GM18867 (cell line): Measurements from ENCODE around the gene TMC6.

ENCODE experiments used
- ATAC-seq: cut with Tn5 transposase; IDR thresholded peaks from one replicate; pipeline ENCODE4 v1.9.1; 2021; ENCODE audit warnings: mild to moderate bottlenecking, moderate library complexity; ENCODE audit not compliant: unreplicated experiment

TMC6 gene

DNA sequence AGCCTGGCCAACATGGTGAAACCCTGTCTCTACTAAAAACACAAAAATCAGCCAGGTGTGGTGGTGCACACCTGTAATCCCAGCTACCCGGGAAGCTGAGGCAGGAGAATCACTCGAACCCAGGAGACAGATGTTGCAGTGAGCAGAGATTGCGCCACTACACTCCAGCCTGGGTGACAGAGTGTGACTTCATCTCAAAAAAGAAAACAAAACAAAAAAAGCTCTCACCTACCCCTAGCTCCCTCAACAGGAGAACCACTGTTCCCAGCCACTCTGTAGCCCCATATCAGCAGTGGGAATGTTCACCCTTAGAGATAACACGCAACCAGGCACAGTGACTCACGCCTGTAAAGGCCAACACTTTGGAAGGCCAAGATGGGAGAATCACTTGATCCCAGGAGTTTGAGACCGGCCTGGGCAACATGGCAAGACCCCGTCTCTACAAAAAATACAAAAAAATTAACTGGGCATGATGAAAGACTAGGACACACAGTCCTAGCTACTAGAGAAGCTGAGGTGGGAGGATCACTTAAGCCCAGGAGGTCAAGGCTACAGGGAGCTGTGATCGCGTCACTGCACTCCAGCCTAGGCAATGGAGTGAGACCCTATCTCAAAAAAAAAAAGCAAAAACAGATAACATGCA lies 7.4 kb upstream of the TMC6 start:
- no peak for ATAC-seq

DNA sequence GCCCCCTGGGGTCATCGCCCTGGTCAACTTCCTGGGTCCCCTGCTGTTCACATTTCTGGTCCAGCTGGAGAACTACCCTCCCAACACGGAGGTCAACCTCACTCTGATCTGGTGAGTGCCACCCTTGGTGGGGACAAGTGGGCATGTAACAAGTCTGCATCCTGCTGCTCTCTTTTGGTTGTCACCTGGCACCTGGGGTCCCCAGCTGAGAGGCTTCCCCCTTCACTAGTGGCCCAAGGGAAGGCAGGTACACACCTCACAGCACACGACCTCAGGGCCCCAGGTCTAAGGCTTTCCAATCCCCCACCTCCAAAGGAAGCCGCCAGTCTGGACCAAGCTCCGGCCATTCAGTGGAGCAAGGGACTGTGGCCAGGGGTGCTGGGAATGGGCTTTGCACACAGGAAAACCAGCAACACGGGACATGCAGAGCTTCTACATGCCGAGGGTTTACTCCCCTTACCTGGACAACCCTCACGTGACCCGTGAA lies 6.4 kb upstream of the TMC6 start:
- no peak for ATAC-seq

DNA sequence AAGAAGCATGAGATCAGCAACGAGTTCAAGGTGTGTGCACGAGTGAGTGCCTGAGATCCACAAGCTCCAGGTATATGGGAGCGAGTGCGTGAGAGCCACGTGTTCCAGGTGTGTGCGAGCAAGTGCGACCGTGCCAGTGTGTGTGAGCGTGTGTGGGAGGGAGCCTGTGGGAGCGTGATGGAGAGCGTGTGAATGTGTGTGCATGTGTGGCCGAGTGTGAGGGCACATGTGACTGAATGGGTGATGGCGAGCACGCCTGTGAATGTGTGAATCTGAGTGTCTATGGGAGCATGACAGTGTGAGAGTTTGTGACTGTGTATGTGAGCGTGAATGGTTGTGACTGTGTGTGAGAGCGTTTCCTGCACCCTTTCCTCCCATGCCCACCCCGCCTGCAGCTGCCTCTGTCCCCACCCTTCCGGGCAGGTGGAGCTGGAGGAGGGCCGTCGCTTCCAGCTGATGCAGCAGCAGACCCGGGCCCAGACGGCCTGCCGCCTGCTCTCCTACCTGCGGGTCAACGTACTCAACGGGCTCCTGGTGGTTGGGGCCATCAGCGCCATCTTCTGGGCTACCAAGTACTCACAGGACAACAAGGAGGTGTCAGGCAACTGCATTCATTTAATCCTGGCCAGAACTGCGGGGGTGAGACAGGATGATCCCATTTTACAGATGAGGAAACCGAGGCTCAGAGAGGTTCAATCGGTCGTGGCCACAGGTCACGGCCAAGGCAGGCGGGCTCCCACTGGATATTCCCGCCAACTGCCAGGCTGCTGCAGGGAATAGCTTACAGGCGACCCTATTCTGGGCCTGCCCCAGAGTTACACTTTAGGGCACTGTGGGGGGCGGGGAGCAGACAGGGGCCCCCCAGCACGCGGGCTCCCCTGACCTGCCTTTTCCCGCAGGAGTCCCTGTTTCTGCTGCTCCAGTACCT lies 5.7 kb upstream of the TMC6 start:
- ATAC-seq, result no peak

DNA sequence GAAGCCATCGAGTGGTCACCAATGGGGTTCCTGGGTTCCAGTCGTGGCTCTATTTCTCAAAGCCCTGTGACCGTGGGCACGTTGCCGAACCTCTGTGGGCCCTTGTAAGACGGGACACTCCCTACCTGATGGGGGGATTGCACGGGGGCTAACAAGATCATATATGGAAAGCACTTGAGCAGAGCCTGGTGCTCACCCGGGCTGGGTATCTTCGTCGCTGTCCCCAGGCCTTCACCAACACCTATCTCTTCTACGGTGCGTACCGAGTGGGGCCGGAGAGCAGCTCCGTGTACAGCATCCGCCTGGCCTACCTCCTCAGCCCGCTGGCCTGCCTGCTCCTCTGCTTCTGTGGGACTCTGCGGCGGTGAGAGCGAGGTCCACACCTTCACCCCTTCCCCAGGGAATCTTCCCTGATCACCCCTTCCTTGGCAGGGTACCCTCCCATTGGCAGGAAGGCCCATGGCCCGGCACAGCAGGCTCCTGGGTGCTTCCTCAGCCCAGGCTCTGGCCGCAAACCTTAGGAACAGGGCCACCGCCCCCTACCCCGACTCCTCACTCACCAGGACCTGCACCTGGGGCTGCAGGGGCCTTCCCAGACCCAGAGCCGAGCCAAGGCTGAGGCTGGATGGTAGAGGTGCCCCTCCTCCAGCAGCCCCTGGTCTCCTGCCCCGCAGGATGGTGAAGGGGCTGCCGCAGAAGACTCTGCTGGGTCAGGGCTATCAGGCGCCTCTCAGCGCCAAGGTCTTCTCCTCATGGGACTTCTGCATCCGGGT lies 4.8 kb upstream of the TMC6 start:
- no peak for ATAC-seq

DNA sequence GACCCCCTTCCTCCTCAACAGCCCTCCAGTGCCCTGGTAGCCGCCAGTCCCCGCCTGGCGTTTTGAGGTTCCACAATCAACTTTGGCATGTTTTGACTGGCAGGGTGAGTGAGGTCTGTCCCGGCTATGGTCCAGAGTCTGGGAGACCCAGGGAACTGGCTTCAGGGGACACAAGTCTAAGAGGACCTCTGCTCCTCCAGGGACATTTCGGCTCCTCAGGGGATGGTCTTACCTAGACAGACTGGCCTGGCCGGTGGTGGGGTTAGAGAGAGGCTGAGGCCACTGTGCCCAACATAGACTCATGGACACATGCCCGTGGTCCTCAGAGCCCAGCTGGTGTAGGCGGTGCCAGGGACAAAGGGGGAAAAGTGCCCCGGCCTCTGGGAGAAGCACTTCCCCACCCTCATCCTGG lies 4.2 kb upstream of the TMC6 start:
- ATAC-seq, result no peak

DNA sequence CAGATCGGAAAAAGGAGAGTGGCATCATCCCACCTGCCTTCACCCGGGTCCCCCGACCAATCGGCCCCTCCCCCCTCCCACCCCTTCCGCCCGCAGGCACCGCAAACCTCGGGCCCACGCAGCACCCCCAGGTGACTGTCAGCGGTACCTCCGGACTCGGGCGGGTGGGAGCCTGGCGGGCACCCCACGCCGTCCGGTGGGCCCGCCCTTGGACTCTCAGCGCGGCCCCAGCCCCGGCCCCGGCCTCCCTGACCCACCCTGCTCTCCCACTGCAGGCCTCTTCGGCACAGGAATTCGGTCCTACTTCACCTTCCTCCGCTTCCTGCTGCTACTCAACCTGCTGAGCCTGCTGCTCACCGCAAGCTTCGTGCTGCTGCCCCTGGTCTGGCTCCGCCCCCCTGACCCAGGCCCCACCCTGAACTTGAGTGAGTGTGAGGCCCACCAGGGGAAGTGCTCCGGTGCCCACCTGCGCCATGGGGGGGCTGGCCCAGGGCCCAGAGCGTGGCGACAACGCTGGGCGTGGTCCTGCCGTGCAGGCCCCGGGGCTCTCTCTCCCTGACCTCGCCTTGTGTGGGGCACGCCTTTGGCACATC lies 3.6 kb upstream of the TMC6 start:
- ATAC-seq, result peak; percentile 18

DNA sequence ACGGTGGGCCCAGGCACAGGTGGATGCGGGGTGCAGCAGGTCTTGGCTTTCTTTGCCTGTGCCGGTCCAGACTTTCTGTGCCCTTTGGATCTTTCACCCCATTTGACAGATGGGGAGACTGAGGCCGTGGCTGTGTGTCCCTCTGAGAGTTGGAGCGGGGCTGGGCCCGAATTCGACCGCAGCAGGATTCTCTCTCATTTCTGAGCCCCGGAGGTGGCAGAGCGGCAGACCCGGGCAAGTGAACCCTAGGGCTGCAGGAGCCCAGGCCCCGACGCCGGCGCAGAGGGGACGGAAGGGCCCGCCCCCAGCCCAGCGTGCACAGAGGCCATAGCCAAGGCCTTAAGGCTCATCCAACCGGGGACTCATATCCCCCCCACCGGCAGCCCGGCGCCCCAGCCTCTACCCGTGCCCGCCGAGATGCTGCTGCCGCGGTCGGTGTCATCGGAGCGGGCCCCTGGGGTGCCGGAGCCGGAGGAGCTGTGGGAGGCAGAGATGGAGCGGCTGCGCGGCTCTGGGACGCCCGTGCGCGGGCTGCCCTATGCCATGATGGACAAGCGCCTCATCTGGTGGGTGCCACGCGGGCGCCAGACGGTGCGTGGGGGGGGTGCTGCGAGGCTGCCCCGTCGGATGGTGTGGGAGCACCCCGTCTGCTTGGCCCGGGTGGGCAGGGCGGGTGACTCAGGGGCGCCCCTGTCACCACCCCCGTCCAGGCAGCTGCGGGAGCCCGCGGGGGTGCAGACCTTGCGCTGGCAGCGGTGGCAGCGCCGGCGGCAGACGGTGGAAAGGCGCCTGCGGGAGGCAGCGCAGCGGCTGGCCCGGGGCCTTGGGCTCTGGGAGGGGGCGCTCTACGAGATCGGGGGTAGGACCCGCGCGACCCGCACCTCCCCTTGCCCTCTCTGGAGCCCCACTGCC lies 2.9 kb upstream of the TMC6 start:
- ATAC-seq, result peak; percentile 0

DNA sequence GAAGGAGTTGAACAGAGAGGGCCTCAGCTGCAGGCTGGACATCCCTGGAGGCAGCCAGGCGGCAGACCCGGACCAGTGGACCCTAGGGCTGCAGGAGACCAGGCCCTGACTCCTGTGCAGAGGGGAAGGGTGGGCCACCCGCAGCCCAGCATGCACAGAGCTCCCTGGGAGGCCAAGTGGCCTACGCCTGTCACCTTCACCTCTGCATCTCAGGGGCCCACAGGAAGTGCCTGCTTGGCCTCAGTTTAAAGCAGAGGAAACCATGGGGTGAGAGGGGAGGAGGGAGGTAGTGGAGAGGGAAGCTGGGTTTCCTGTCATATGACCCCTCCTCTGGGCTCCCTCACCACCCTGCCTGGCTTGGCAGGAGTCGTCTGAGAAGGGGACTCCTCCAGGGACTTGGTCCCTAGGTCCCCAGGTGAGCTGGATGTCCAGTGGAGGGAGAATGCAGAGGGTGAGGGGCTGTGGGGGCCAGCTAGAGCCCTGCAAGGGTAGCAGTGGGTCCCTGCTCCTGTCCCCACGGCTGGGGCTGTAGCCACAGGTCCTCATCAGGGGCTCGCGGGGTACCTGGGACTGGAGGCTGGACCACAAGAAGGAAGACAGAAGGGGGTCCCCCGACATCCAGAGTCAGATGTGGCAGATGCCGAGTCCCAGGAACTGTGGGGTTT lies 2.0 kb upstream of the TMC6 start, which contains the start of gene TMC8:
TSS of gene TMC8 (plus strand) at position 335 of the 665 bp plus-strand sequence. CDS start 818 bp downstream, outside the sequence.
- peak; percentile 20 for ATAC-seq

DNA sequence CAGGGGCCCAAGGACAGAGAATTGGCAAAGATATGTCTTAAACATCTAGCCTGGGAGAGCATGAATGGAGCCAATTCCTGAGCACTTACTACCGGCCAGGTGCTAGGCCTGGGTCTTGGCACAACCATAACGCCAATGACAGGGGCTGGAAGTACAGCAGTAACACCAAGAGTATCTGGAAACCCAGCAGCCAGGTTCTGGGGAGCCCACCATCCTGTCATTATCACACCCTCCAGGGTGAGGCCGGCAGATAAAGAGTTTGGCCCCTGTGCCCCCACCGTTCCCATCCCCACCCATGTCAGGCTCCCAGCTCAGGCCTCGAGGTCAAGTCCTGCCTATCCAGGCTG lies 1.5 kb upstream of the TMC6 start:
- ATAC-seq, result no peak

DNA sequence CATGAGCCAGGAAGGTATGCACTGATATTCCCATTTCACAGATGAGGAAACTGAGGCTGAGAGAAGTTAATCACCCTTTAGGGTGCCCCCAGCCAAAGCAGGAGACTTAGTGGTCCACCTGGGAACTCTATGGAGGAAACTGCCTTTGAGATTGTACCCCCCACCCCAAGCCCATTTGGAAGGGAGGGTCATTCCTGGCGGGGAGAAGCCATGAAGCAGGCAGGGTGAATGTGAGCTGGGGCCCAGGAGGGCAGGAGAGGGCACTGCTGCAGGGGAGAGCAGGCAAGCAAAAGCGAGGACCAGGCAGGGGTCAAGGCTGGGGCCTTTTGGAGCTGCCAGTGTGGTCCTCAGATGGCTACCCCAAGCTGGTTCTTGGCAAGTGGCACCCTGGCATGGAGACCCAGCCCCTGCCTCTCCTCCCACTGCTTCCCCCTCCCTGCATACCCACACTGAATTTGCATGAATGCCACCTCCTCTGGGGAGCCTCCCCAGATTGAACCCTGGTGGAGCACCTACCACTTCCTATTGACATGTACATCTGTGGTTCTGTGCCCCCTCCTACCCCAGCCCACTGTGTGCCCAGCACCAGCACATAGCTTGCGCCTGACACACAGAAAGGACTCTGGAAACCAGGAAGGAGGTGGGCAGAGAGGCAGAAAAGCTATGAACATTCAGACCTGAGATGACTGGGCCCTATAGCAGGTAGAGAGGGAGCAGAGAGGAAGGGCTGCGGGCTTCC lies 965 bp upstream of the TMC6 start:
- ATAC-seq, result no peak

DNA sequence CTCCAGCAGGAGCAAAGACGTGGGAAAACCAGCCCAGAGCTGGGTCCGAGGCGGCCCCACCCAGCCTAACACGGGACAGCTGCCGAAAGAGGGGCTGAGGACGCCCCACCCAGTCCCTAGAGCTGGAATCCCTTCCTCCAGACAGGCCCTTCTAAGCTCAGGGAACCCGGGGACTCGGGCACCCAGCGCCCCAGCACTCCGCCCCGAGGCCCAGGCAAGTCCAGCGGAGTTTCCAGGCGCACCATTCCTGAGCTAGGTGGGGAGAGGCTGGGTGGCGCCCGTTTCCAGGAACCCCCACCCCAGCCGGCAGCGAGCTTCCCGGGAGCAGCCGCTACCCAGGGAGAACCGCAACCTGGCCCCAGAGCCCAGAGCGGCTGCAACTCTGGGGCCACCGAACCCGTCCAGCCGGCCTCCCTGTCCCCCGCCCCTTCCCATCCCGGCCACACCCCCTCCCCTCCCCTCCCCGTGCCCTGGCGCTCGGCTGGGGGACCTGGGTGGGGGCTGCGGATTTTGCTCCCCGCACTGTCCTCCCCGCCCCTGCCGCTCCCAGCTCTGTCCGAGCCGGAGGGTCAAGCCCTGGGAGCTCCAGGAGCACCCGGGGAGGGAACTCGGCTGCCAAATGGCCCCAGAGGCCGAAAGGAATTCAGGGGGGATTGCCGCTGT lies 536 bp downstream of the TMC6 start:
- no peak for ATAC-seq

DNA sequence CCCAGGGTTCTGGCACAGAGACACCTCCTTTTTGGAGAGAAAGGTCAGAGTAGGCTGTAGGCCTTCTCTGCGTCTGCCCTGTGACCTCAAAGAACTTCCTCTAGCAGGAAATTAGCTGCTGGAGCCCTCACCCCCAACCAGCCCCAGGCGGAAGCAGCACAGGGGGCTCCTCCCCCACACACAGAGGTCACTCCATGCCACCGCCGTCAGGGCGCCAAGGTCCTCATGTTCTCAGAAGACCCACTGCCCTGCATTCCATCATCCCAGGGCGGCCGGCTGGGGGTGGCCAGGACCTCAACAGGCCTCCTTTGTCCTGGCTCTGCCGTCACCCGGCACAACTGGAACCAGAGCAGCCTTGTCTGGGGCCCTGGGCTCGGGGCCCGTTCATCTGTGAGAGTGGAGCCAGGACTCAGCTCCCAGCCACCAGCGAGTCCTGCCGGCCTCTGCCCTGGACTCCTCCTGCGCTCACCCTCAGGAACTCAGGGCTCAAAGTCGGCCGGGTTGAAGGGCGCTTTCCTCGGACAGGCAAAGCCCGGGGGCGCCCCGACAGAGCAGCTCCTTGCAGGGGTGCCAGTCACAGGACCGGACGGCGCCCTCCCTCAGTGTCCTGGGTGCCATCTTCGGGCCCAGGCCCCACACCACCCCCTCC lies 1.2 kb downstream of the TMC6 start:
- ATAC-seq, result no peak

DNA sequence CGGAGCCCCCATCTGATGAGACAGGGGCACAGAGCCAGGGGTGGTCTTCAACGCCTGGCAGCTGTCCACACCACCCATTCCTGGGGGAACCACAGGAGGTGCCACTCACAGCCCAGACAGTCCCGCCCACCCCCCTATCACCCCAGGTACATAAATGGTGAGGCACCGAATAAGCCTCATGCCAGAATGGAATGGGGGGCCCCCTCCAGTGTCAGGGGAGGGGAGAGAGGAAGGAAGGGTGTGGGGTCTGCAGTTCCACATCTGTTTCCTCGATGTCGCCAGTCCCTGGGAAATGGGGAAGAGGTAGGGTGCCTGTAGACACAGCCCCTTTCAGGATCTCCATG lies 1.7 kb downstream of the TMC6 start:
- ATAC-seq, result no peak

DNA sequence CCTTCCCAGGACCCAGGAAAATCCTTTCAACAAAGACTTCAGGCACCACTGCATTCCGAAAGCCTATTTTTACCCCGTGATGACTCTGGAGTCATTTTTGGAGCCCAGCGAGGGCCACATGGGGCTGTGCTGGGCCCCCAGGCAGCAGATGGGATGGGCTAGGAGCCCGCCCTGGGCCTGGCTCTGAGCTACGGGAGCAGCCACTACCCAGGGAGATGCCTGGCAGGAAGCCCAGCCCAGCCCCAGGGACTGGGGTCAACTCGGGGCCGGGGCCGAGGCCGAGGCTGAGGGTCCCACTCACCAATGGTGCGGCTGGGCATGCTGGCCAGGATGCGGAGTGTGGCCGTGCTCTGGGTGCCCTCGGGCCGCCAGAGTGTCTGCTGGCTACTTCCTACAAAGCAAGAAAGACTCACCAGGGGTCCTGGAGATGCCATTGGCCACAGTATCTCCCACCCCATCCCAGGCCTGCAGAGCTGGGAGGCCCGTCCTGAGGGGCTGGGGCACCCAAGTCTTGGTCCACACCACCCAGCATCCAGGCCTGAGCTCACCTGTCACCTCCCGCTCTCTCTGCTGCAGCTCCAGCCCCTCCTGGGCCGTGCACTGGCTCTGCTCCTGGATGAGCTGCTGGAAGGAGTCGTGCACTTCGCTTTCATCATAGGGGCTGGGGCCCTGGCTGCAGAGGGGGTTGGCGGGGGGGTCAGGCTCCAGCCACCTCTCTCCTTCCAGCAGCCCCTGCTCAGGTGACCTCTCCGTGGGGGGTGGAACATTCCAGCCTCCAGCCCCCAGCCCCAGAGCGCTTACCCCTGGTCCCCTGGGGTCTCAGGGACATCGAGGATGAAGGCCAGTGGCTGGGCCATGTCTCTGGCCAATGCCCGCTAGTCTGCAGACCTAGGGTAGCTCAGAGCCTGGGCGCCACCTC lies 2.3 kb downstream of the TMC6 start:
- ATAC-seq, result no peak

DNA sequence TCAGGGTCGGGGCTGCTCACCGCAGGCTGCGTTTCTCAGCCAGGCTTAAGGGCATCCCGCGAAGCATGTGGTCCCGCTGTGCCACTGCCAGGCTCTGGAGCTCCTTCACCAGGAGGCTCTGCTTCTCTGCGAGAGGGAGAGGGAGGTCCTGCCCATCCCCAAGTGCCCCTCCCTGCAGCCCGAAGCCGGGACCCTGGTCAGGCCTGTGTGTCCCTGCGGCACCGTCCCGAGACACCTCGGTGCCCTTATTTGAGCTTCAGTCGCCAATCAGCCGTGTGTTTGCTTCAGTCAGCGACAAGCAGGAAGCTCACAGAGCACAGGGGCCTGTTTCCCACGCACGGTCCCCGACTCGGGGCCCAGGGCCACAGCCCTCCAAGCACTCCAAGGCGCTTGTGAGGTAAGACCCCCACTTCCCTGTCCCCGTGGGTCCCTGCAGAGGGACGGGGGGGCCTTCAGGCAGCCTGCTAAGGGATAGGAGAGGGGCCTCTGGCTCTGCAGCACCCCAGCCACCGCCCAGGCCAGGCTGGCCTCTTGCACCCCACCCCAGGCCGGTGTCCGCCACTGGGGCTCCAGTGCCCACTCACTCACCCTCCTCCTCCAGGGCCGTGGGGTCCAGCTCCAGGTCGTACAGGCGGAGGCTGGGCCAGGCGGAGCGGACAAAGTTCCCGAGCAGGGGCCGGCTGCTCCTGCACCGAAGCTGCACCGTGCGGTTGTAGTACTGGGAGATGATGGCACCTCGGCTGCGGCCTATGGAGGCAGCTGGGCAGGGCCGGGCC lies 3.2 kb downstream of the TMC6 start:
- no peak for ATAC-seq

DNA sequence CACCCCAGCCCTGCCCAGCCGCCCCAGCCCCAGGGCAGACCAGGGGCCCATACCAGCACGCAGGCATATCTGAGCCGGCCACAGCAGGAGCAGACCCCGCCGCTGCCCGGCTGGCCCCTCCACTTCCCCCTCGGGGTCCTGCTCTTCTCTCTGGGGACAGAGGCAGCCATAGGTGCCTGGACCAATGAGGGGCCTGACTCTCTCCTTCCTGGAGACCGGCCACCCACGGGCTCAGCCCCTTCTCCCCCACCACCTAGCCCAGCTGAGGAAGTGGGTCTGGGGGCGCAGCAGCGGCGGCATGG lies 3.8 kb downstream of the TMC6 start:
- no peak for ATAC-seq
